ENCODE measurements around the gene LGALS16. TPM values are rescaled to one million over a fixed set of nuclear protein-coding genes. Genes with fewer than 3 reads are reported as not detected.
"Not testable (repeated sequence)": the region's sequence is repeated elsewhere in the genome, so short reads cannot be mapped to it uniquely, and the experiment has no call there.

Gene LGALS16
- polyA plus RNA-seq, 1 experiment: not detected

DNA sequence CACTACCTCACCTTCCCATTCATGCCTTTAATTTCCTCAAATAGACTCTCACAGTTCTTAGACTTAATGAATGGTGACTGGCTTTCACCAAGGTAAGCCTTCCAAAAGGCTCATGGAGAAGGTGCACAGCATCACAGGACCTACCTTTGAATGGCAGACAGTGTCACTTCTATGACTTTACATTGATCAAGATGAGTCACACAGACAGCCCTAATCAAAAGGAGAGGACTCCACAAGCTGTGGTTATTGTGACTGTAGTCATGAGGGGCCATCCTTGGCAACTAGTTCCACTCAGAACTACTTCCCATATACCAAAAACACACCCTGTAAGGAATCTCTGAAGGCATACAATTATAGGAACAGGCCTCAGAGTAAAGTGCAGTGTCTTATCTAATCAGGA, 5.9 kb downstream of the LGALS16 start:
- Histone ChIP-seq H3K9me3 (ENCODE audit: control insufficient read depth, insufficient read depth, low read length) (no peaks in the 10 kb centered on the region), H3K27ac (ENCODE audit: low read depth, low read length) (no peak overlapping the region), H3K27me3 (ENCODE audit: control insufficient read depth, insufficient read depth, low read length) (no peaks in the 10 kb centered on the region), H3K4me3 (ENCODE audit: low read depth, low read length) (no peak overlapping the region)
- CTCF ChIA-PET: no interaction called here
- POLR2A ChIA-PET: no interaction called here
- TF ChIP-seq, protein P1, sequence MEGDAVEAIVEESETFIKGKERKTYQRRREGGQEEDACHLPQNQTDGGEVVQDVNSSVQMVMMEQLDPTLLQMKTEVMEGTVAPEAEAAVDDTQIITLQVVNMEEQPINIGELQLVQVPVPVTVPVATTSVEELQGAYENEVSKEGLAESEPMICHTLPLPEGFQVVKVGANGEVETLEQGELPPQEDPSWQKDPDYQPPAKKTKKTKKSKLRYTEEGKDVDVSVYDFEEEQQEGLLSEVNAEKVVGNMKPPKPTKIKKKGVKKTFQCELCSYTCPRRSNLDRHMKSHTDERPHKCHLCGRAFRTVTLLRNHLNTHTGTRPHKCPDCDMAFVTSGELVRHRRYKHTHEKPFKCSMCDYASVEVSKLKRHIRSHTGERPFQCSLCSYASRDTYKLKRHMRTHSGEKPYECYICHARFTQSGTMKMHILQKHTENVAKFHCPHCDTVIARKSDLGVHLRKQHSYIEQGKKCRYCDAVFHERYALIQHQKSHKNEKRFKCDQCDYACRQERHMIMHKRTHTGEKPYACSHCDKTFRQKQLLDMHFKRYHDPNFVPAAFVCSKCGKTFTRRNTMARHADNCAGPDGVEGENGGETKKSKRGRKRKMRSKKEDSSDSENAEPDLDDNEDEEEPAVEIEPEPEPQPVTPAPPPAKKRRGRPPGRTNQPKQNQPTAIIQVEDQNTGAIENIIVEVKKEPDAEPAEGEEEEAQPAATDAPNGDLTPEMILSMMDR (IDR thresholded peaks at IDR 0.05; ENCODE audit: low read depth, low read length): no peak
- DNase-seq (ENCODE audit: low read depth, low spot score): no peak

DNA sequence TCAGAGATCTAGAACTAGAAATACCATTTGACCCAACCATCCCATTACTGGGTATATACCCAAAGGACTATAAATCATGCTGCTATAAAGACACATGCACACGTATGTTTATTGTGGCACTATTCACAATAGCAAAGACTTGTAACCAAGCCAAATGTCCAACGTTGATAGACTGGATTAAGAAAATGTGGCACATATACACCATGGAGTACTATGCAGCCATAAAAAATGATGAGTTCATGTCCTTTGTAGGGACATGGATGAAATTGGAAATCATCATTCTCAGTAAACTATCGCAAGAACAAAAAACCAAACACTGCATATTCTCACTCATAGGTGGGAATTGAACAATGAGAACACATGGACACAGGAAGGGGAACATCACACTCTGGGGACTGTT, 14.1 kb downstream of the LGALS16 start:
- H3K4me3 ChIP-seq (ENCODE audit: low read depth, low read length); H3K27ac ChIP-seq (ENCODE audit: low read depth, low read length); H3K27me3 ChIP-seq (ENCODE audit: control insufficient read depth, insufficient read depth, low read length); DNase-seq (ENCODE audit: low read depth, low spot score); POLR2A ChIA-PET; CTCF ChIA-PET; H3K9me3 ChIP-seq (ENCODE audit: control insufficient read depth, insufficient read depth, low read length): not testable (repeated sequence)

DNA sequence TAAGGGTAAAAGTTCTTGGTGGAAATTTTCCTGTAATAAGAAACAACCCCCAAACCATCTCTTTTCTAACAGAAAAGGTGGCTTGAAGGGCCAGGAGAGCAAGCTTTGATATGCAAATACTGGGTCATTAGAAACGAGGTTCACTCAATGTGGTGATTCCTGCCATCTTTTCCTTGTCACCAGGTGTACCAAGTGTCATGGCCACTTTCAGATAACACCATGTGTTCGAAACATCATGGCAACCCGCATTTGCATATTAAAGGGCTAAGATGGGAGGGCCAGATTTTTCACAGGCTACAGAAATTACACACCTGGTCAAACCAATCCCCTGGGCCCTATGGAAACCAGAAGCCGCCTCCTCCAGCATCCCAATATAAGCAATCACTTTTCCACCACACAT, 15.3 kb downstream of the LGALS16 start:
- POLR2A ChIA-PET: no interaction called here

DNA sequence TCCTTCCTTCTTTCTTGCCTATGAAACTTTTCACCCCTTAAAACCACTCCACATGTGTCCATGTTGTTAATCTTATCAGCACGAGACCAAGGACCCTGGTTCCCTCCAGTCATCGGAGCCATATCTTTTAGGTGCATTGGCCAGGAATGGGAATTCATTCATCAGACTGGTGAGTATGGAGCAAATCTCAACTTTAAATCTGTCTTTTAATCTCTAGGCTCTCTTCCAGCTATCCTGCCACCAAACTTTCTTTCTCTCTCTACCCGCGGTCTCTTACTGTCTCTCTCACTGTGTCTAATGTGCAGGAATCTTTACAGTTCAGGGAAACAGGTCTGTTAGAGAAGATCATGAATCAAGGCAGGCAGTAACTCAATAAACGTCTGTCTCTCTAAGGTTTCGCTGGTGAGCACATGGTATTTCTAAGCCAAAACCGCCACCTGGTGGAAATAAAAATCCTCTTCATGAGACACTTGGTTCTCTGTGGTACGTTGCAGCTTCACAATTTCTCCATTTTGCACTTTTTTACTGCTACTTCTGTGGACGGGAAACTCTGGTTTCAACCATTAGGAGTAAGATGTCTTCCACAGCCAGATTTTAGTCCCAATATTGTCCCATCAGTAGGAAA, 16.1 kb downstream of the LGALS16 start:
- no peak for DNase-seq (ENCODE audit: low read depth, low spot score)
- Histone ChIP-seq H3K27me3 (ENCODE audit: control insufficient read depth, insufficient read depth, low read length) (no peaks in the 10 kb centered on the region), H3K27ac (ENCODE audit: low read depth, low read length) (no peak overlapping the region), H3K4me3 (ENCODE audit: low read depth, low read length) (no peak overlapping the region), H3K9me3 (ENCODE audit: control insufficient read depth, insufficient read depth, low read length) (no peaks in the 10 kb centered on the region)
- CTCF ChIA-PET: interaction anchor here (1.0 to 2.7 kb wide), 3 partner anchors 120 to 232 kb away, joined by 3 to 18 read pairs (median 8); no protein-coding TSS in a partner anchor
- POLR2A ChIA-PET: no interaction called here
- TF ChIP-seq, protein P1 (IDR thresholded peaks at IDR 0.05; ENCODE audit: low read depth, low read length): peak; percentile 58

More for the DNA sequence above, 15.3 kb downstream of the LGALS16 start:
- H3K9me3 ChIP-seq (ENCODE audit: control insufficient read depth, insufficient read depth, low read length): no peaks in the 10 kb centered on the region
- TF ChIP-seq, protein P1 (IDR thresholded peaks at IDR 0.05; ENCODE audit: low read depth, low read length): no peak
- H3K27me3 ChIP-seq (ENCODE audit: control insufficient read depth, insufficient read depth, low read length): no peaks in the 10 kb centered on the region
- H3K27ac ChIP-seq (ENCODE audit: low read depth, low read length): no peak overlapping the region
- no peak overlapping the region for H3K4me3 ChIP-seq (ENCODE audit: low read depth, low read length)
- DNase-seq (ENCODE audit: low read depth, low spot score): no peak
- CTCF ChIA-PET: interaction anchor here (0.5 to 1.0 kb wide), 2 partner anchors 123 to 124 kb away, joined by 3 to 4 read pairs; no protein-coding TSS in a partner anchor

DNA sequence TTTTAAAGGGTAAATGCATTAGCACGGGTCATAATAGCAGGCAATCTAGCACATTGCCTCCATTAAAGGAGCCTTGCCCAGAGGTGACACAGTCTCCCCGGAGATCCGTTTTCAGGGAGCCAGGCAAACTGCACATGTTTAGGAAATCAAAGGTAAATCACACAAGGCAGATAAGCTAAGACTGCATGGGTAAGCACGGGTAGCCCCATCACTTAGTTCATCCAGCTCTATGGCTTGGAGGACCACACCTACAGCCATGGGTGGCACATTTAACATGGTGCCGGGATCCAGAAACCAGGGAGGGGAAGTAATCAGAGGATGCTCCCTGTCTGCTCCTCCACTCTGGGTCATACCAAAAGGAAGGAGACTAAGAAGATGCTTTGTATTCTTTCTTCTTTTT, 16.8 kb downstream of the LGALS16 start:
- Histone ChIP-seq H3K9me3 (ENCODE audit: control insufficient read depth, insufficient read depth, low read length) (no peaks in the 10 kb centered on the region), H3K4me3 (ENCODE audit: low read depth, low read length) (no peak overlapping the region), H3K27me3 (ENCODE audit: control insufficient read depth, insufficient read depth, low read length) (no peaks in the 10 kb centered on the region), H3K27ac (ENCODE audit: low read depth, low read length) (no peak overlapping the region)
- ChIA-PET POLR2A (no interaction called here), CTCF (interaction anchor here (1.2 to 2.7 kb wide), 4 partner anchors 121 to 299 kb away, joined by 3 to 18 read pairs (median 6); partner anchors contain the start of gene PSMC4)
- TF ChIP-seq, protein P1 (IDR thresholded peaks at IDR 0.05; ENCODE audit: low read depth, low read length): no peak
- no peak for DNase-seq (ENCODE audit: low read depth, low spot score)

DNA sequence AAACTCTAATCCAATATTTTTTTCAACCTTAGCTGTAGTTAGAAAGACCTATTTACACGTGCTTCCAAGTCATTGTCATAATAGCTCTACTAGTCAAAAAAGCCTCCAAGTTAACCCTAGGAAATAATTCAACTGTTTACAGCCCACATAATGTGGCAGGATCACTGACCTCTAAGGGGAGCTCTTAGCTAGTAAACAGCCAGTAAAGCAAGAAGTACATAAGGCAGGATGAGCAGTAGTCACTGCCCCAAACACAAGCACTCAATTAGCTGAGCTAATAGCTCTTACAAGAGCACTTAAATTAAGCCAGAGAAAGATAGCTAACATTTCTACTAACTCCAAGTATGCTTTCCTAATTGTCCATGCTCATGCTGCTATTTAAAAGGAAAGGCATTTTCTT, 18.1 kb downstream of the LGALS16 start:
- H3K27me3 ChIP-seq (ENCODE audit: control insufficient read depth, insufficient read depth, low read length); DNase-seq (ENCODE audit: low read depth, low spot score); H3K9me3 ChIP-seq (ENCODE audit: control insufficient read depth, insufficient read depth, low read length); H3K27ac ChIP-seq (ENCODE audit: low read depth, low read length); POLR2A ChIA-PET; H3K4me3 ChIP-seq (ENCODE audit: low read depth, low read length): not testable (repeated sequence)
- CTCF ChIA-PET: interaction anchor here (0.7 to 2.7 kb wide), 4 partner anchors 122 to 234 kb away, joined by 3 to 18 read pairs (median 6); no protein-coding TSS in a partner anchor

Measured in AG04450 (cell line).